Activated CD4-positive, alpha-beta T cell treated with anti-CD3 and anti-CD28 coated beads, Interleukin-2, amount 10 ng/mL, durations not matched to agents 7 days and 5 days (primary cell): Measurements from ENCODE around the gene CHRNA9. TPM values are rescaled to one million over a fixed set of nuclear protein-coding genes. Genes with fewer than 3 reads are reported as not detected.
A peak's percentile ranks its signal among the peaks of the same experiment; 100 is the strongest.
"Not testable (repeated sequence)": the region's sequence is repeated elsewhere in the genome, so short reads cannot be mapped to it uniquely, and the experiment has no call there.

ENCODE experiments used
- CTCF ChIA-PET: fragments of 350-600 bp; sonication (Branson Sonifier 250); formaldehyde crosslinking; loops from one replicate; lab custom pipeline; 2021; ENCODE audit warnings: antibody characterized with exemption; lab: Charles Lee
- POLR2A ChIA-PET: fragments of 350-600 bp; sonication (Branson Sonifier 250); formaldehyde crosslinking; loops from one replicate; lab custom pipeline; 2021; ENCODE audit warnings: antibody characterized with exemption; lab: Charles Lee
- DNase-seq: peaks from one replicate; pipeline ENCODE4 v3.0.0-alpha.2; 2020
- H3K27ac Mint-ChIP-seq: one replicate; pipeline ENCODE4 v1.8.0; 2021; ENCODE audit warnings: mild to moderate bottlenecking, moderate library complexity, mixed read lengths
- H3K27me3 Mint-ChIP-seq: one replicate; pipeline ENCODE4 v1.8.0; 2021; ENCODE audit warnings: mixed read lengths
- H3K36me3 Mint-ChIP-seq: one replicate; pipeline ENCODE4 v1.8.0; 2021; ENCODE audit warnings: low read depth, mixed read lengths
- H3K4me1 Mint-ChIP-seq: one replicate; pipeline ENCODE4 v1.8.0; 2021; ENCODE audit warnings: mixed read lengths
- H3K4me3 Mint-ChIP-seq: one replicate; pipeline ENCODE4 v1.8.0; 2021; ENCODE audit warnings: mild to moderate bottlenecking, moderate library complexity, mixed read lengths
- H3K9me3 Mint-ChIP-seq: one replicate; pipeline ENCODE4 v1.8.0; 2021; ENCODE audit warnings: mixed read lengths
- total RNA-seq, 2 experiments: library from RNA; stranded (reverse); gene quantifications; one replicate each; pipeline ENCODE4 v1.2.3, GENCODE V29; 2021

CHRNA9 gene
- not detected for total RNA-seq

GRCh38 chr4:40334591-40335524, at the start of gene CHRNA9:
CHRNA9 (plus strand) TSS chr4:40335333; CDS start chr4:40335468, 135 bp downstream.
- peaks cover 4% of the 10 kb centered on the region for H3K27me3 Mint-ChIP-seq
- no peak within 1 kb of the TSS for H3K27ac Mint-ChIP-seq
- ChIA-PET CTCF (interaction anchor here (0.5 to 2.5 kb wide), 4 partner anchors 9 to 1813 kb away, joined by 3 to 9 read pairs (median 6); no protein-coding TSS in a partner anchor), POLR2A (no interaction called here)
- DNase-seq: no peak
- H3K4me1 Mint-ChIP-seq: peaks cover 13% of the 10 kb centered on the region
- H3K36me3 Mint-ChIP-seq: no peaks in the 10 kb centered on the region
- H3K4me3 Mint-ChIP-seq: no peak within 1 kb of the TSS
- H3K9me3 Mint-ChIP-seq: no peaks in the 10 kb centered on the region

- peaks cover 10% of the 10 kb centered on the region for H3K36me3 Mint-ChIP-seq
- H3K4me3 Mint-ChIP-seq: no peak overlapping the region
- peaks cover 10% of the 10 kb centered on the region for H3K9me3 Mint-ChIP-seq
- no peaks in the 10 kb centered on the region for H3K27me3 Mint-ChIP-seq
- H3K4me1 Mint-ChIP-seq: peaks cover 67% of the 10 kb centered on the region
- CTCF ChIA-PET: interaction anchor here (0.9 to 1.4 kb wide), 2 partner anchors 24 to 31 kb away, joined by 3 to 4 read pairs; no protein-coding TSS in a partner anchor
- POLR2A ChIA-PET: interaction anchor here (0.7 kb wide), 1 partner anchor 33 kb away, joined by 6 read pairs; no protein-coding TSS in a partner anchor
- no peak overlapping the region for H3K27ac Mint-ChIP-seq
- DNase-seq: no peak
These were observed 49.4 kb upstream of the CHRNA9 start for GRCh38 chr4:40285692-40286091.

- Mint-ChIP-seq H3K4me1 (peaks cover 54% of the 10 kb centered on the region), H3K9me3 (peaks cover 4% of the 10 kb centered on the region), H3K27ac (peak overlapping the region; percentile 85), H3K27me3 (no peaks in the 10 kb centered on the region), H3K36me3 (peaks cover 8% of the 10 kb centered on the region), H3K4me3 (no peak overlapping the region)
- ChIA-PET CTCF (interaction anchor here (0.7 to 3.3 kb wide), 2 partner anchors 14 to 238 kb away, joined by 3 to 22 read pairs; no protein-coding TSS in a partner anchor), POLR2A (no interaction called here)
- no peak for DNase-seq
These were observed 46.6 kb upstream of the CHRNA9 start for GRCh38 chr4:40288566-40288965.

- POLR2A ChIA-PET: no interaction called here
- Mint-ChIP-seq H3K4me1 (peaks cover 44% of the 10 kb centered on the region), H3K36me3 (peaks cover 8% of the 10 kb centered on the region), H3K27me3 (no peaks in the 10 kb centered on the region), H3K9me3 (peaks cover 5% of the 10 kb centered on the region), H3K4me3 (peak overlapping the region; percentile 13), H3K27ac (peak overlapping the region; percentile 85)
- DNase-seq: no peak
- CTCF ChIA-PET: interaction anchor here (0.7 to 3.3 kb wide), 4 partner anchors 9 to 237 kb away, joined by 3 to 22 read pairs (median 4); no protein-coding TSS in a partner anchor
These were observed 45.6 kb upstream of the CHRNA9 start for GRCh38 chr4:40289366-40290188.

- DNase-seq, H3K36me3 Mint-ChIP-seq, H3K4me3 Mint-ChIP-seq, H3K9me3 Mint-ChIP-seq, POLR2A ChIA-PET, H3K27me3 Mint-ChIP-seq: not testable (repeated sequence)
- peaks cover 39% of the 10 kb centered on the region for H3K4me1 Mint-ChIP-seq
- CTCF ChIA-PET: interaction anchor here (0.8 to 3.3 kb wide), 4 partner anchors 10 to 19 kb away, joined by 3 to 22 read pairs (median 4); no protein-coding TSS in a partner anchor
- H3K27ac Mint-ChIP-seq: peak overlapping the region; percentile 85
These were observed 44.4 kb upstream of the CHRNA9 start for GRCh38 chr4:40290611-40291186.

- Mint-ChIP-seq H3K4me1 (peaks cover 40% of the 10 kb centered on the region), H3K4me3 (no peak overlapping the region), H3K36me3 (peaks cover 10% of the 10 kb centered on the region), H3K27me3 (no peaks in the 10 kb centered on the region), H3K9me3 (peaks cover 5% of the 10 kb centered on the region), H3K27ac (no peak overlapping the region)
- ChIA-PET CTCF (interaction anchor here (1.0 kb wide), 1 partner anchor 16 kb away, joined by 4 read pairs; no protein-coding TSS in a partner anchor), POLR2A (no interaction called here)
- DNase-seq: no peak
These were observed 42.8 kb upstream of the CHRNA9 start for GRCh38 chr4:40292313-40292759.

GRCh38 chr4:40294339-40294738, 40.8 kb upstream of the CHRNA9 start:
- DNase-seq: no peak
- H3K9me3 Mint-ChIP-seq: peaks cover 8% of the 10 kb centered on the region
- ChIA-PET POLR2A (no interaction called here), CTCF (interaction anchor here (0.6 to 1.4 kb wide), 2 partner anchors 15 to 411 kb away, joined by 3 read pairs; no protein-coding TSS in a partner anchor)
- H3K27me3 Mint-ChIP-seq: no peaks in the 10 kb centered on the region
- H3K4me3 Mint-ChIP-seq: no peak overlapping the region
- peaks cover 16% of the 10 kb centered on the region for H3K36me3 Mint-ChIP-seq
- peaks cover 45% of the 10 kb centered on the region for H3K4me1 Mint-ChIP-seq
- H3K27ac Mint-ChIP-seq: no peak overlapping the region

- DNase-seq, H3K27me3 Mint-ChIP-seq, H3K27ac Mint-ChIP-seq, H3K4me3 Mint-ChIP-seq, H3K9me3 Mint-ChIP-seq, POLR2A ChIA-PET: not testable (repeated sequence)
- Mint-ChIP-seq H3K36me3 (peaks cover 16% of the 10 kb centered on the region), H3K4me1 (peaks cover 44% of the 10 kb centered on the region)
- CTCF ChIA-PET: interaction anchor here (1.1 kb wide), 2 partner anchors 10 to 11 kb away, joined by 3 to 4 read pairs; no protein-coding TSS in a partner anchor
These were observed 40.1 kb upstream of the CHRNA9 start for GRCh38 chr4:40295030-40295429.

- peaks cover 8% of the 10 kb centered on the region for H3K9me3 Mint-ChIP-seq
- H3K27ac Mint-ChIP-seq: no peak overlapping the region
- no peak overlapping the region for H3K4me3 Mint-ChIP-seq
- ChIA-PET POLR2A (no interaction called here), CTCF (interaction anchor here (1.1 kb wide), 2 partner anchors 9 to 12 kb away, joined by 3 to 4 read pairs; no protein-coding TSS in a partner anchor)
- no peaks in the 10 kb centered on the region for H3K27me3 Mint-ChIP-seq
- peaks cover 16% of the 10 kb centered on the region for H3K36me3 Mint-ChIP-seq
- DNase-seq: no peak
- peaks cover 44% of the 10 kb centered on the region for H3K4me1 Mint-ChIP-seq
These were observed 39.6 kb upstream of the CHRNA9 start for GRCh38 chr4:40295572-40295971.

GRCh38 chr4:40299126-40299525, 36.0 kb upstream of the CHRNA9 start:
- no peak for DNase-seq
- POLR2A ChIA-PET: no interaction called here
- peaks cover 60% of the 10 kb centered on the region for H3K4me1 Mint-ChIP-seq
- peaks cover 16% of the 10 kb centered on the region for H3K36me3 Mint-ChIP-seq
- H3K27me3 Mint-ChIP-seq: no peaks in the 10 kb centered on the region
- H3K27ac Mint-ChIP-seq: no peak overlapping the region
- peaks cover 6% of the 10 kb centered on the region for H3K9me3 Mint-ChIP-seq
- no peak overlapping the region for H3K4me3 Mint-ChIP-seq
- CTCF ChIA-PET: interaction anchor here (1.5 kb wide), 1 partner anchor 18 kb away, joined by 4 read pairs; no protein-coding TSS in a partner anchor

- Mint-ChIP-seq H3K9me3 (peaks cover 12% of the 10 kb centered on the region), H3K4me3 (no peak overlapping the region), H3K36me3 (peaks cover 22% of the 10 kb centered on the region), H3K27ac (peak overlapping the region; percentile 91), H3K4me1 (peaks cover 66% of the 10 kb centered on the region), H3K27me3 (no peaks in the 10 kb centered on the region)
- POLR2A ChIA-PET: no interaction called here
- CTCF ChIA-PET: interaction anchor here (1.4 to 1.5 kb wide), 3 partner anchors 10 to 74 kb away, joined by 4 to 5 read pairs (median 4); no protein-coding TSS in a partner anchor
- DNase-seq: no peak
These were observed 35.3 kb upstream of the CHRNA9 start for GRCh38 chr4:40299811-40300292.
